GM12873 (cell line): Measurements from ENCODE around the gene RAC2.
A peak's percentile ranks its signal among the peaks of the same experiment; 100 is the strongest.

Experiments
- TF ChIP-seq, protein P1 (sequence below): IDR thresholded peaks from 2 replicates; pipeline ENCODE4 v1.5.1; 2012; ENCODE audit warnings: low read depth, mild to moderate bottlenecking, moderate library complexity, low read length, control low read depth; ENCODE audit not compliant: insufficient read depth; ENCODE audit errors: missing control alignments

RAC2 gene

DNA sequence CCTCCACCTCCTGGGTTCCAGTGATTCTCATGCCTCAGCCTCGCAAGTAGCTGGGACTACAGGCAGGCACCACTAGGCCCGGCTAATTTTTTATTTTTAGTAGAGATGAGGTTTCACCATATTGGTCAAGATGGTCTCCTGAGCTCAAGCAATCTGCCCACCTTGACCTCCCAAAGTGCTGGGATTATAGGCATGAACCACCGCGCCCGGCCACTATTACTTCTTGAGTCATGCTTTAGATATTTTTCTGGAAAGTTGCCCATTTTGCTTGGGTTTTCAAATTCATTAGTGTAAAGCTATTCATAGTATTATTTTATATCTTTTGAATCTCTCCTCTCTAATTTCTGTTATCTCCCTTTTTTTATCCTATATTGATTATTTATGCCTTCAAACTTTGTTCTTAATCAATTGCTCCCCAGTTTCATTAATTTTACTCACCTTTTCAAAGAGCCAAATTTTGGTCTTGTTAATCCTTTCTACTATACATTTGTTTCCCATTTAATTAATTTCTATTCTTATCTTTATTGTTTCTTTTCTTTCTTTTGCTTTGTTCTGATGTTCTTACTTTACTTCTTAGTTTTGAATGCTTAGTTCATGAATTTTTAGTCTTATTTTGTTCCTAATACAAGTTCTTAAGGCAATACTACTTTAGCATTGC is 10.3 kb upstream of the RAC2 start:
- TF ChIP-seq, protein P1, sequence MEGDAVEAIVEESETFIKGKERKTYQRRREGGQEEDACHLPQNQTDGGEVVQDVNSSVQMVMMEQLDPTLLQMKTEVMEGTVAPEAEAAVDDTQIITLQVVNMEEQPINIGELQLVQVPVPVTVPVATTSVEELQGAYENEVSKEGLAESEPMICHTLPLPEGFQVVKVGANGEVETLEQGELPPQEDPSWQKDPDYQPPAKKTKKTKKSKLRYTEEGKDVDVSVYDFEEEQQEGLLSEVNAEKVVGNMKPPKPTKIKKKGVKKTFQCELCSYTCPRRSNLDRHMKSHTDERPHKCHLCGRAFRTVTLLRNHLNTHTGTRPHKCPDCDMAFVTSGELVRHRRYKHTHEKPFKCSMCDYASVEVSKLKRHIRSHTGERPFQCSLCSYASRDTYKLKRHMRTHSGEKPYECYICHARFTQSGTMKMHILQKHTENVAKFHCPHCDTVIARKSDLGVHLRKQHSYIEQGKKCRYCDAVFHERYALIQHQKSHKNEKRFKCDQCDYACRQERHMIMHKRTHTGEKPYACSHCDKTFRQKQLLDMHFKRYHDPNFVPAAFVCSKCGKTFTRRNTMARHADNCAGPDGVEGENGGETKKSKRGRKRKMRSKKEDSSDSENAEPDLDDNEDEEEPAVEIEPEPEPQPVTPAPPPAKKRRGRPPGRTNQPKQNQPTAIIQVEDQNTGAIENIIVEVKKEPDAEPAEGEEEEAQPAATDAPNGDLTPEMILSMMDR, result no peak

DNA sequence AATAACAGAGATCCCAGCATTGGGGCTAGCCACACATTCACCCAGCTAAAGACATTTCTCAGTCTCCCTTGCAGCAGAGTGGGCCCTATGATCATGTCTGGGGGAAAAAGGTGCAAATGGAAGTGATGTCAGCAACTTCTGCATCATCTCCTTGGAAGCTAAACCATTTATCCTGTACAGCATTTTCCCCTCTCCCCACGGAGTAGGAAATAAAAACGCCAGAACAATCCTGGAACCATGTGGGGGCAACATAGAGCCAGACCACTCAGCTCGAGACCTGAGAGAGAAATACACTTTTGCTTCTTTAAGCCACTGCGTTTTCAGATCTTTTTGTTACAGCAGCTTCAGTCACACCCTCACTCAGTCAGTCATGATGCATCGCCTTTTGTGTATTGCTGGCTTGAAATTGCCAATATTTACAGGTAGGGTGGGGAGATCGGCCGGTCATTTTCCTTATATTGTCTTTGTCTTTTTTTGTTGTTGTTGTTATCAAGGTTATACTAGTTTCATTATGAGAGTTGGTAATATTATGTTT is 9.1 kb upstream of the RAC2 start:
- TF ChIP-seq, protein P1, result no peak

DNA sequence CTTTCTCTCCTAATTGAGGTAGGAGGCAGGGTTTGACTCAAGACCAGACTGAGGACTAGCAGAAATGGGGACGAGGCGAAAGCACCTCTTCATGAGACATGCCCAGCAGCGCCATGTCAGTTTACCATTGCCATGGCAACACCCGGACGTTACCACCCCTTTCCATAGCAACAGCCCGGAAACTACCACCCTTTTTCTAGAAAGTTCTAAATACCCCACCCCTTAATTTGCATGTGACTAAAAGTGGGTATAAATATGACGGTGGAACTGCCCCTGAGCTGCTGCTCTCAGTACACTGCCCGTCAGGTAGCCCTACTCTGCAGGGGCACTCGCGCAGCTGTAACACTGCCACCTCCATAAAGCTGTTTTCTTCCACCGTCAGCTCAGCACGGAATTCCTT is 5.9 kb upstream of the RAC2 start:
- TF ChIP-seq, protein P1, result no peak

DNA sequence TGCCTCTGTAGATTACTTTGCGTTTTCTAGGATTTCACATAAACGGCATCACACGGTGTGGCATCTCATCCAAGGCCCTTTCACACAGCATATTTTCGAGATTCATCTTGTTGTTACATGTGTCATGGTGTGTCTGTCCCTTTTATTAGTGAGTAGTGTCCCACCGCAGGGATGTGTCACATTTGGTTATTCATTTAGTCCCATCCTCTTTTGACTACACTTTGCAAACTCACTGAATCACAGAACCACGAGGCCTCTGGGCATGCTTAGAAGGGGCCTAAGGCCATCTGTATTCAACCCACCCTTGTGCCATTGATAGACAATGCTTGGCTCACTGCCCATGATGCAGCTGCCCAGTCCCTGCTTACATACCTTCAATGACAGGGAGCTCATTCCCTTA is 4.2 kb upstream of the RAC2 start:
- TF ChIP-seq, protein P1, result no peak

DNA sequence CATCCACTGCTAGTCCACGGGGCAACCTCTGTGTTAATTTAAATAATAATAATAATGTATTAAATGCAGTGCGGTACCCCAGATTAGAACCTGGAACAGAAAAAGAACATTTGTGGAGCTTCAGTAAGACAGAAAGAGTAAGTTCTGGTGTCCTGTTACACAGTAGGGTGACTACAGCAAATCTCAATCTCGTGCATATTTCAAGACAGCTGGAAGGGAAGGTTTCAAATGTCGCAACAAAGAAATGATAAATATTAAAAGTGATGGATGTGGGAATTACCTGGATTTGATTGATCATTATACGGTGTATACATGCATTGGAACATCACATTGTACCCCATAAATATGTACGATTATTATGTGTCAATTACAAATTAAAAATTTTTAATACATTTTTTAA is 1.7 kb upstream of the RAC2 start:
- TF ChIP-seq, protein P1, result no peak

DNA sequence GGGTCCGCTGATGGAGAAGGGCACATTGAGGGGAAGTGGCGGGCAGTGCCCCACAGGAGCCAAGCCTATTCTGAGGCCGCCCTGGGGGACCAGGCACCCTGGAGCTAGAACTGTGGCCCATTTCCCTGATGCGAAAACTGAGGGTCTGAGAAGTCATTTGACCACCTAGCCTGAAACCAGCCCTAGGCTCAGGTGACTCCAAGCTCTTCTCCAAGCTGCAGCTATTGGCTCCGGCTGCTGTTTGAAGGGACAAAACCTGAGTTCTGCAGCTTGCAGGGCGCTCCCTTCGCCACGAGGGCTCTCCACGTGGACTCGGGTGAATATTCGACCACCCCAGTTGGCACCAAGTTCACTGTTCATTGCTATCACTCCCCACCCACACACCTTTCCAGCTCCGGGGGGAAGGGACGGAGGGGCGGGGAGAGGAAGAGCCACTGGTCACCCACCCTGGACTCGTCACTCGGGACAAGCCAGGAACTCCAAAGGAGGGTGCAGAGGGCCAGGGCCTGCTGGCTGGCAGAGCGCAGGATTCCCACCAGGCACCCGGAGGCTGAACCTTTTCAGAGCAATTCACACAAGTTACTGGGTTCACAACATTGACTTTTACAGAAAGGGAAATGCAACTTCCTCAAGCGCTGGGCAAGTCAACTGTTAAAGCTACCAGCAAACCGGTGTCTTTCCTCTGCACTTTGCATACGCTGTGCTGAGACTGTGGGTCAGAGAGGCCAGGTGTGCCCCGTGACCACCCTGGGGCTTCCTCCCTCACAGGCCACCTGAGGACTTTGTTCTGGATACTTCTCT is 1.1 kb upstream of the RAC2 start:
- TF ChIP-seq, protein P1, result peak; percentile 23

DNA sequence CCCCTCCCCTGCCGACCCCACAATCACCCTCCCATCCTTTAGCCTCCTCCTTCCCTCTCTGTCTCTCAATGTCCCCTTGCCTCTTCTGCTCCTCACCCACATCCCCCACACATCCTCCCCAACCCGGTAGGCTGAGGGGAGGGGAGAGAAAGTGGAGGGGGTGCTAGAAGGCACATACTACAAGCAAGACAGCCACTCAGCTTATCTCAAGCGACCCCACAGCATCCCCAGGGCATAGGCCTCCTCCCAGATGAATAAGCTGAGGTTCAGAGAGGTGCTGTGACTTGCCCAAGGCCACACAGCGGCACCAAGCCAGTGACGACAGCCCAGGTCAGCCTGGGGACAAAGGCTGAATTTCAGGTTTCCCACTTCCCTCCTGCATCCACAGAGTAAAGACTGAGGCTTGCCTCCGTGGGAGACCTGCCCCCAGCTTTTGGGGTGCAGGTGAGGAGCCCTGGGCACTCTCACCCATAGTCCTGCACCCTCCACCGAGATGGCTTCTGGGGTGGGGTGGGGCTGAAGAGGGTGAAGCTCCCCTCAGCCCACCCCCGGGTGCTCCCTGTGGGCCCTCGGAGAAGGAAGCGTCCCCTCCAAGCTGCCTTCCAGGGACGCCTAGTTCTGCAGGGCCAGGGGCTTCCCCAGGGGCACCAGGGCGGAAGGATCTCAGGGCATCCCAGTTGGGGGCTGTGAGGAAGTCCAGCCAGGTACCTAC is 511 bp downstream of the RAC2 start:
- TF ChIP-seq, protein P1, result no peak
